Spleen (tissue), 11 donors: ENCODE results near the gene CEP131. TPM values are rescaled to one million over a fixed set of nuclear protein-coding genes. Genes with fewer than 3 reads are reported as not detected.

Experiments used
- DNase-seq: peaks from one replicate; pipeline ENCODE4 v3.0.0-alpha.2; 2020
- H3K27ac ChIP-seq, 8 donors: fragments of 200-600 bp; sonication (generic) in 7 of 8; 1 replicate in 4 of 8; 2 replicates in 4 of 8; pipeline versions ENCODE4 v1.5.0 to v1.8.0; 2016 to 2021; ENCODE audit warnings: inconsistent platforms in 4 of 8, mild to moderate bottlenecking in 4 of 8, moderate library complexity in 1 of 8
- H3K27me3 ChIP-seq, 7 donors: fragments of 200-600 bp; sonication (generic) in 6 of 7; replicated peaks in 1 of 7; 1 replicate in 4 of 7; 2 replicates in 3 of 7; pipeline versions ENCODE4 v1.5.0 to v1.8.0; 2016 to 2021; ENCODE audit warnings: inconsistent platforms in 3 of 7, mild to moderate bottlenecking in 1 of 7
- H3K36me3 ChIP-seq, 6 donors: fragments of 200-600 bp; sonication (generic) in 5 of 6; 1 replicate in 4 of 6; 2 replicates in 2 of 6; pipeline versions ENCODE4 v1.5.0 to v1.8.0; 2016 to 2021; ENCODE audit warnings: inconsistent platforms in 2 of 6
- H3K4me1 ChIP-seq, 6 donors: fragments of 200-600 bp; sonication (generic) in 5 of 6; 1 replicate in 3 of 6; 2 replicates in 3 of 6; pipeline versions ENCODE4 v1.5.0 to v1.8.0; 2016 to 2021; ENCODE audit warnings: inconsistent platforms in 3 of 6
- H3K4me3 ChIP-seq, 8 donors: fragments of 200-600 bp; sonication (generic) in 7 of 8; 1 replicate in 4 of 8; 2 replicates in 4 of 8; pipeline versions ENCODE4 v1.5.0 to v1.8.0; 2016 to 2021; ENCODE audit warnings: inconsistent platforms in 4 of 8, mild to moderate bottlenecking in 4 of 8, moderate library complexity in 2 of 8
- H3K9me3 ChIP-seq, 8 donors: fragments of 200-600 bp; sonication (generic) in 7 of 8; 1 replicate in 4 of 8; 2 replicates in 4 of 8; pipeline versions ENCODE4 v1.5.0 to v1.8.0; 2016 to 2021; ENCODE audit warnings: inconsistent platforms in 4 of 8
- CTCF ChIP-seq, 11 experiments: fragments of 200-600 bp in 7 of 11; fragments of 450-650 bp in 4 of 11; sonication (generic) in 4 of 11; IDR thresholded peaks in 8 of 11; conservative IDR thresholded peaks in 3 of 11; 1 replicate in 7 of 11; 2 replicates in 4 of 11; pipeline versions ENCODE4 v1.4.0 to v1.8.0; 2016 to 2021; ENCODE audit warnings: antibody characterized with exemption in 11 of 11, inconsistent platforms in 4 of 11, mild to moderate bottlenecking in 1 of 11
- POLR2A ChIP-seq, 3 donors: fragments of 450-650 bp; IDR thresholded peaks; one replicate each; pipeline ENCODE4 v1.5.1; 2017; ENCODE audit warnings: antibody characterized with exemption in 3 of 3, mild to moderate bottlenecking in 1 of 3
- POLR2AphosphoS5 ChIP-seq, 3 donors: sonication (generic); formaldehyde crosslinking; IDR thresholded peaks; one replicate each; pipeline ENCODE4 v1.5.1; 2017; ENCODE audit warnings: antibody characterized with exemption in 3 of 3
- WGBS, 5 donors: extraction: QIAGEN DNeasy Blood & Tissue Kit in 3 of 5; methylation state at CpG; one replicate each; pipeline versions ENCODE4 v1.1.5 to v1.1.7; 2013 to 2018; 5-methylcytosine and 5-hydroxymethylcytosine counted together
- intact Hi-C: fragments of 100-400 bp; cut with DNase I; formaldehyde crosslinking; loops from one replicate; pipeline ENCODE4 v1.15.0; 2023; ENCODE audit warnings: low total_unique reads
- polyA plus RNA-seq, 3 donors: library from polyadenylated mRNA; stranded (reverse); fragments of 200-250 nt; gene quantifications; one replicate each; pipeline ENCODE4 v1.2.1, GENCODE V29; 2013
- total RNA-seq, 7 donors: library from RNA; depleted of rRNA in 3 of 7; stranded (reverse); fragments of >200 nt in 3 of 7; fragmentation: NEBNext Ultra II Directional in 4 of 7; extraction: Animal tissue kit (Norgen Biotek cat#: 25700) in 4 of 7; gene quantifications; one replicate each; pipeline versions ENCODE4 v1.1.0 to v1.2.1, GENCODE V29; 2016 to 2021
- donor health status: healthy with polysubstance abuse.
- donor health status: DM: no; HTN: no; CAD: no; lungs with moderate emphysema.
- donor health status: DM: no; HTN: no; CAD: no.
- donor health status: Bipolar disorder and iron deficiency.
- donor health status: healthy.
- donor health status: DM: no; HTN: no; CAD: no.
- donor health status: DM: yes; HTN: yes; CAD: no.

CEP131 gene
- total and polyA plus RNA-seq, 10 donors: 8.5 to 26.7 (median 13.3) TPM

- H3K27me3 ChIP-seq: no peaks in the 10 kb centered on the region
- no peaks in the 10 kb centered on the region for H3K9me3 ChIP-seq
- intact Hi-C loops: no loop called here
- TF ChIP-seq CTCF (IDR thresholded peaks at IDR 0.05 in 8 of 11, conservative IDR thresholded peaks at IDR 0.05 in 3 of 11): no peak
- no peak for TF ChIP-seq POLR2A (IDR thresholded peaks at IDR 0.05)
- no peak for TF ChIP-seq POLR2AphosphoS5 (IDR thresholded peaks at IDR 0.05)
- DNase-seq: no peak
- H3K36me3 ChIP-seq: peaks cover 0 to 53% (median 18%) of the 10 kb centered on the region in 6 donors
- H3K4me1 ChIP-seq: peaks cover 19 to 72% (median 57%) of the 10 kb centered on the region in 6 donors
- H3K27ac ChIP-seq: peak overlapping the region in 4 of 8 donors; percentile 86 to 91 (median 90)
- WGBS, 5 donors: 59 to 71% (median 59%) methylated on average over 26 to 36 of the region's 36 CpGs
- H3K4me3 ChIP-seq: peak overlapping the region; percentile 74 to 100 (median 98)
Measured at GRCh38 chr17:81237591-81238489, 15.1 kb upstream of the CEP131 start.

- WGBS, 5 donors: 85 to 99% (median 92%) methylated on average over 17 to 21 of the region's 21 CpGs
- Histone ChIP-seq H3K4me1 (peaks cover 19 to 62% (median 52%) of the 10 kb centered on the region in 6 donors), H3K9me3 (no peaks in the 10 kb centered on the region), H3K27me3 (no peaks in the 10 kb centered on the region), H3K36me3 (peaks cover 0 to 62% (median 28%) of the 10 kb centered on the region in 6 donors), H3K4me3 (peak overlapping the region in 1 of 8 donors; percentile 100), H3K27ac (no peak overlapping the region)
- no peak for DNase-seq
- intact Hi-C loops: no loop called here
- TF ChIP-seq CTCF (IDR thresholded peaks at IDR 0.05 in 8 of 11, conservative IDR thresholded peaks at IDR 0.05 in 3 of 11) (no peak), POLR2A (IDR thresholded peaks at IDR 0.05) (no peak), POLR2AphosphoS5 (IDR thresholded peaks at IDR 0.05) (peak in 1 of 3 donors; percentile 30)
Measured at GRCh38 chr17:81236784-81237183, 14.0 kb upstream of the CEP131 start.

GRCh38 chr17:81235822-81236740 is 13.3 kb upstream of the CEP131 start:
- Histone ChIP-seq H3K36me3 (peaks cover 0 to 62% (median 35%) of the 10 kb centered on the region in 6 donors), H3K9me3 (no peaks in the 10 kb centered on the region), H3K27ac (no peak overlapping the region), H3K27me3 (no peaks in the 10 kb centered on the region), H3K4me1 (peaks cover 19 to 55% (median 45%) of the 10 kb centered on the region in 6 donors), H3K4me3 (no peak overlapping the region)
- intact Hi-C loops: no loop called here
- 91 to 94% (median 93%) methylated on average over 26 to 32 of the region's 32 CpGs for WGBS, 5 donors
- no peak for DNase-seq
- TF ChIP-seq POLR2AphosphoS5 (IDR thresholded peaks at IDR 0.05) (no peak), POLR2A (IDR thresholded peaks at IDR 0.05) (no peak), CTCF (IDR thresholded peaks at IDR 0.05 in 8 of 11, conservative IDR thresholded peaks at IDR 0.05 in 3 of 11) (no peak)
